Spinal cord (tissue), 10 donors: ENCODE measurements around the gene ATCAY. TPM values are rescaled to one million over a fixed set of nuclear protein-coding genes. Genes with fewer than 3 reads are reported as not detected.

Experiments
- DNase-seq, 6 donors: peaks; one replicate each; pipeline versions ENCODE4 v3.0.0 to v3.0.0-alpha.2; 2013 to 2015; ENCODE audit warnings: low spot score in 6 of 6, low read depth in 4 of 6
- H3K27ac ChIP-seq: one replicate; pipeline ENCODE4 v1.5.1; 2013; ENCODE audit warnings: low read depth, low read length, control low read depth
- H3K27me3 ChIP-seq: one replicate; pipeline ENCODE4 v1.6.1; 2013; ENCODE audit warnings: low read length; ENCODE audit not compliant: control insufficient read depth, insufficient read depth
- H3K36me3 ChIP-seq: one replicate; pipeline ENCODE4 v1.6.1; 2013; ENCODE audit warnings: low read length; ENCODE audit not compliant: control insufficient read depth, insufficient read depth
- H3K4me1 ChIP-seq: one replicate; pipeline ENCODE4 v1.6.1; 2013; ENCODE audit warnings: low read length; ENCODE audit not compliant: control insufficient read depth, insufficient read depth
- H3K4me3 ChIP-seq: one replicate; pipeline ENCODE4 v1.5.1; 2013; ENCODE audit warnings: low read depth, low read length, control low read depth
- H3K9me3 ChIP-seq: one replicate; pipeline ENCODE4 v1.6.1; 2013; ENCODE audit warnings: low read length; ENCODE audit not compliant: control insufficient read depth, insufficient read depth
- WGBS: methylation state at CpG from one replicate; pipeline ENCODE4 v1.1.5; 2013; ENCODE audit warnings: missing lambda C conversion rate; ENCODE audit not compliant: insufficient coverage; 5-methylcytosine and 5-hydroxymethylcytosine counted together
- polyA plus RNA-seq, 2 donors: library from polyadenylated mRNA; unstranded; fragments of 120-200 nt; gene quantifications; one replicate each; pipeline ENCODE4 v1.2.1, GENCODE V29; 2013; ENCODE audit not compliant: insufficient read length in 2 of 2
- total RNA-seq, 2 donors: library from RNA; depleted of rRNA in 1 of 2; stranded (reverse); fragments of 120-200 nt in 1 of 2; fragments of >200 nt in 1 of 2; gene quantifications; one replicate each; pipeline versions ENCODE4 v1.2.3 to v1.2.4, GENCODE V29; 2013 to 2014
- donor health status: healthy.

Gene ATCAY
- total and polyA plus RNA-seq, 4 donors, result 38.1 to 158 (median 91.5) TPM

GRCh38 chr19:3837922-3838321 is 42.6 kb upstream of the ATCAY start:
- Histone ChIP-seq H3K27ac (no peak overlapping the region), H3K27me3 (no peaks in the 10 kb centered on the region), H3K4me3 (no peak overlapping the region), H3K36me3 (peaks cover 15% of the 10 kb centered on the region), H3K4me1 (no peaks in the 10 kb centered on the region), H3K9me3 (no peaks in the 10 kb centered on the region)
- WGBS, result 97% methylated on average over 19 of the region's 19 CpGs
- no peak for DNase-seq

- 69% methylated on average over 12 of the region's 13 CpGs for WGBS
- Histone ChIP-seq H3K36me3 (peaks cover 12% of the 10 kb centered on the region), H3K9me3 (no peaks in the 10 kb centered on the region), H3K27ac (no peak overlapping the region), H3K27me3 (no peaks in the 10 kb centered on the region), H3K4me1 (no peaks in the 10 kb centered on the region), H3K4me3 (no peak overlapping the region)
- DNase-seq, result no peak
Observed at GRCh38 chr19:3838661-3839060, 41.8 kb upstream of the ATCAY start.

GRCh38 chr19:3839941-3840340 is 40.5 kb upstream of the ATCAY start:
- no peak for DNase-seq
- Histone ChIP-seq H3K4me1 (no peaks in the 10 kb centered on the region), H3K4me3 (no peak overlapping the region), H3K27ac (no peak overlapping the region), H3K9me3 (no peaks in the 10 kb centered on the region), H3K27me3 (no peaks in the 10 kb centered on the region), H3K36me3 (peaks cover 3% of the 10 kb centered on the region)
- WGBS, result 66% methylated on average over 7 of the region's 13 CpGs

- Histone ChIP-seq H3K27me3 (no peaks in the 10 kb centered on the region), H3K36me3 (peaks cover 3% of the 10 kb centered on the region), H3K4me3 (no peak overlapping the region), H3K4me1 (no peaks in the 10 kb centered on the region), H3K9me3 (no peaks in the 10 kb centered on the region), H3K27ac (no peak overlapping the region)
- 85% methylated on average over 7 of the region's 10 CpGs for WGBS
- DNase-seq, result no peak
Observed at GRCh38 chr19:3840804-3841203, 39.7 kb upstream of the ATCAY start.

GRCh38 chr19:3842948-3843347 is 37.5 kb upstream of the ATCAY start:
- 83% methylated on average over 5 of the region's 11 CpGs for WGBS
- no peak for DNase-seq

GRCh38 chr19:3844596-3844995 is 35.9 kb upstream of the ATCAY start:
- no peak for DNase-seq
- H3K27me3 ChIP-seq, result no peaks in the 10 kb centered on the region
- no peak overlapping the region for H3K4me3 ChIP-seq
- no peak overlapping the region for H3K27ac ChIP-seq
- WGBS, result 80% methylated on average over 4 of the region's 5 CpGs
- no peaks in the 10 kb centered on the region for H3K4me1 ChIP-seq
- no peaks in the 10 kb centered on the region for H3K9me3 ChIP-seq
- H3K36me3 ChIP-seq, result peaks cover 4% of the 10 kb centered on the region

More at GRCh38 chr19:3842948-3843347, 37.5 kb upstream of the ATCAY start:
- Histone ChIP-seq H3K4me3 (no peak overlapping the region), H3K4me1 (no peaks in the 10 kb centered on the region), H3K27me3 (no peaks in the 10 kb centered on the region), H3K9me3 (no peaks in the 10 kb centered on the region), H3K27ac (no peak overlapping the region), H3K36me3 (peaks cover 3% of the 10 kb centered on the region)

- H3K27ac ChIP-seq, result no peak overlapping the region
- H3K9me3 ChIP-seq, result peaks cover 5% of the 10 kb centered on the region
- 84% methylated on average over 5 of the region's 5 CpGs for WGBS
- no peaks in the 10 kb centered on the region for H3K4me1 ChIP-seq
- DNase-seq, result no peak
- H3K27me3 ChIP-seq, result no peaks in the 10 kb centered on the region
- H3K4me3 ChIP-seq, result no peak overlapping the region
- peaks cover 25% of the 10 kb centered on the region for H3K36me3 ChIP-seq
Observed at GRCh38 chr19:3849092-3849491, 31.4 kb upstream of the ATCAY start.

GRCh38 chr19:3849787-3850186 is 30.7 kb upstream of the ATCAY start:
- no peaks in the 10 kb centered on the region for H3K4me1 ChIP-seq
- H3K27me3 ChIP-seq, result no peaks in the 10 kb centered on the region
- DNase-seq, result no peak
- H3K27ac ChIP-seq, result no peak overlapping the region
- WGBS, result 87% methylated on average over 7 of the region's 12 CpGs
- H3K9me3 ChIP-seq, result peaks cover 5% of the 10 kb centered on the region
- no peak overlapping the region for H3K4me3 ChIP-seq
- H3K36me3 ChIP-seq, result peaks cover 25% of the 10 kb centered on the region

- 100% methylated on average over 1 of the region's 6 CpGs for WGBS
- no peak overlapping the region for H3K27ac ChIP-seq
- H3K9me3 ChIP-seq, result peaks cover 5% of the 10 kb centered on the region
- no peak overlapping the region for H3K4me3 ChIP-seq
- H3K4me1 ChIP-seq, result no peaks in the 10 kb centered on the region
- no peak for DNase-seq
- H3K27me3 ChIP-seq, result no peaks in the 10 kb centered on the region
- H3K36me3 ChIP-seq, result peaks cover 27% of the 10 kb centered on the region
Observed at GRCh38 chr19:3850320-3850972, 30.0 kb upstream of the ATCAY start.
